Mucosa of rectum (tissue), 2 donors: ENCODE measurements around the gene ANO10.

Experiments
- H3K27ac ChIP-seq, 2 donors: one replicate each; pipeline ENCODE4 v1.7.0; 2013; ENCODE audit warnings: inconsistent platforms in 2 of 2, low read depth in 2 of 2, low read length in 2 of 2
- H3K27me3 ChIP-seq, 2 donors: one replicate each; pipeline ENCODE4 v1.7.0; 2013; ENCODE audit warnings: low read length in 2 of 2; ENCODE audit not compliant: control insufficient read depth in 2 of 2, insufficient read depth in 2 of 2
- H3K36me3 ChIP-seq, 2 donors: one replicate each; pipeline ENCODE4 v1.7.0; 2013; ENCODE audit warnings: low read length in 2 of 2; ENCODE audit not compliant: control insufficient read depth in 2 of 2, insufficient read depth in 2 of 2
- H3K4me1 ChIP-seq, 2 donors: one replicate each; pipeline ENCODE4 v1.7.0; 2013; ENCODE audit warnings: low read length in 2 of 2, mild to moderate bottlenecking in 1 of 2; ENCODE audit not compliant: control insufficient read depth in 2 of 2, insufficient read depth in 2 of 2
- H3K4me3 ChIP-seq, 2 donors: one replicate each; pipeline ENCODE4 v1.7.0; 2013; ENCODE audit warnings: low read length in 2 of 2
- H3K9ac ChIP-seq, 2 donors: one replicate each; pipeline ENCODE4 v1.7.0; 2013; ENCODE audit warnings: low read length in 2 of 2, low read depth in 1 of 2, mild to moderate bottlenecking in 1 of 2
- H3K9me3 ChIP-seq, 2 donors: one replicate each; pipeline ENCODE4 v1.7.0; 2013; ENCODE audit warnings: low read length in 2 of 2; ENCODE audit not compliant: control insufficient read depth in 2 of 2
- donor health status: healthy.
- donor health status: Normal muscosa, but diverticular disease.

ANO10 gene

GRCh38 chr3:43319794-43320193, 302.0 kb downstream of the ANO10 start:
- H3K9ac ChIP-seq = no peak overlapping the region
- no peaks in the 10 kb centered on the region for H3K9me3 ChIP-seq
- H3K27me3 ChIP-seq = no peaks in the 10 kb centered on the region
- H3K27ac ChIP-seq = no peak overlapping the region
- H3K4me1 ChIP-seq = peaks cover 0 to 5% of the 10 kb centered on the region in 2 donors
- H3K4me3 ChIP-seq = no peak overlapping the region
- peaks cover 0 to 6% of the 10 kb centered on the region in 2 donors for H3K36me3 ChIP-seq

- H3K9me3 ChIP-seq = no peaks in the 10 kb centered on the region
- no peak overlapping the region for H3K27ac ChIP-seq
- H3K9ac ChIP-seq = no peak overlapping the region
- H3K4me3 ChIP-seq = no peak overlapping the region
- peaks cover 0 to 5% of the 10 kb centered on the region in 2 donors for H3K4me1 ChIP-seq
- H3K27me3 ChIP-seq = no peaks in the 10 kb centered on the region
- H3K36me3 ChIP-seq = peaks cover 0 to 6% of the 10 kb centered on the region in 2 donors
These were observed 302.4 kb downstream of the ANO10 start for GRCh38 chr3:43319376-43319775.

GRCh38 chr3:43317461-43318316, 304.1 kb downstream of the ANO10 start:
- Histone ChIP-seq H3K27me3 (no peaks in the 10 kb centered on the region), H3K9me3 (no peaks in the 10 kb centered on the region), H3K4me3 (no peak overlapping the region), H3K36me3 (peaks cover 0 to 6% of the 10 kb centered on the region in 2 donors), H3K4me1 (peaks cover 0 to 5% of the 10 kb centered on the region in 2 donors), H3K27ac (no peak overlapping the region), H3K9ac (no peak overlapping the region)

- Histone ChIP-seq H3K4me1 (peaks cover 0 to 5% of the 10 kb centered on the region in 2 donors), H3K4me3 (no peak overlapping the region), H3K9me3 (no peaks in the 10 kb centered on the region), H3K9ac (no peak overlapping the region), H3K27me3 (no peaks in the 10 kb centered on the region), H3K27ac (no peak overlapping the region), H3K36me3 (peaks cover 0 to 6% of the 10 kb centered on the region in 2 donors)
These were observed 304.9 kb downstream of the ANO10 start for GRCh38 chr3:43316783-43317460.
